A549 (cell line): ENCODE results near the gene PCDH8. TPM values are rescaled to one million over a fixed set of nuclear protein-coding genes. Genes with fewer than 3 reads are reported as not detected.

Experiments
- ATAC-seq, 2 experiments: fragments of 200-7000 bp in 1 of 2; fragments of >200 bp in 1 of 2; cut with Nextera tagmentation in 1 of 2; cut with Tn5 transposase in 1 of 2; 3 replicates each; pipeline versions ENCODE4 v1.8.0 to v1.9.1; 2018 to 2020; ENCODE audit warnings: mild to moderate bottlenecking in 1 of 2, moderate library complexity in 1 of 2
- CTCF ChIA-PET: fragments of 300-600 bp; sonication (Branson Sonifier 250); formaldehyde crosslinking; extraction: SDS; loops from one replicate; lab custom pipeline; 2021; ENCODE audit warnings: antibody characterized with exemption, inconsistent platforms; lab: Yijun Ruan, JAX
- POLR2A ChIA-PET: fragments of 350-600 bp; formaldehyde crosslinking; extraction: SDS; loops from one replicate; lab custom pipeline; 2021; ENCODE audit warnings: antibody characterized with exemption, inconsistent platforms; lab: Yijun Ruan, JAX
- DNase-seq, 2 experiments: peaks; one replicate each; pipeline versions ENCODE4 v3.0.0 to v3.0.0-alpha.2; 2011 to 2016; ENCODE audit warnings: low read depth in 1 of 2, low spot score in 1 of 2
- FAIRE-seq: peaks from 2 replicates; lab custom pipeline; 2011; peaks lifted over from hg19 to GRCh38; lab: Jason Lieb, UNC
- H3K27ac ChIP-seq, 2 experiments: fragments of >200 bp; sonication (Bioruptor Twin); formaldehyde crosslinking; 3 replicates each; pipeline ENCODE4 v1.5.1; 2016 to 2017
- H3K4me1 ChIP-seq: fragments of >200 bp; sonication (Bioruptor Twin); formaldehyde crosslinking; 3 replicates; pipeline ENCODE4 v1.6.1; 2016
- H3K4me2 ChIP-seq: fragments of >200 bp; sonication (Bioruptor Twin); formaldehyde crosslinking; 3 replicates; pipeline ENCODE4 v1.6.1; 2016
- H3K4me3 ChIP-seq: fragments of >200 bp; sonication (Bioruptor Twin); formaldehyde crosslinking; 3 replicates; pipeline ENCODE4 v1.5.1; 2016
- H3K9me3 ChIP-seq: fragments of >200 bp; sonication (Bioruptor Twin); formaldehyde crosslinking; 3 replicates; pipeline ENCODE4 v1.6.1; 2016
- FOSB ChIP-seq: fragments of 250-450 bp; sonication (Bioruptor Pico); IDR thresholded peaks from 2 replicates; pipeline ENCODE4 v1.5.0; 2020; ENCODE audit warnings: mild to moderate bottlenecking, moderate library complexity
- FOXS1 ChIP-seq: fragments of 250-450 bp; sonication (Bioruptor Pico); IDR thresholded peaks from 2 replicates; pipeline ENCODE4 v1.5.0; 2020; ENCODE audit warnings: mild to moderate bottlenecking, moderate library complexity
- HDAC2 ChIP-seq: fragments of 200-600 bp; sonication (generic); IDR thresholded peaks from 2 replicates; pipeline ENCODE4 v1.6.1; 2016
- HOXB5 ChIP-seq: fragments of 250-450 bp; sonication (Bioruptor Pico); IDR thresholded peaks from 2 replicates; pipeline ENCODE4 v1.5.0; 2020; ENCODE audit warnings: mild to moderate bottlenecking, moderate library complexity
- MAZ ChIP-seq: fragments of 150-350 bp; IDR thresholded peaks from 2 replicates; pipeline ENCODE4 v1.6.1; 2014; ENCODE audit warnings: antibody characterized with exemption, low read depth, low read length, borderline replicate concordance
- NPAS2 ChIP-seq: fragments of 250-450 bp; sonication (Bioruptor Pico); IDR thresholded peaks from 2 replicates; pipeline ENCODE4 v1.8.0; 2022; ENCODE audit warnings: mild to moderate bottlenecking, moderate library complexity, borderline replicate concordance
- NR3C1 ChIP-seq: fragments of >200 bp; sonication (Bioruptor Twin); formaldehyde crosslinking; IDR thresholded peaks from 3 replicates; pipeline ENCODE4 v1.6.1; 2017
- PHF8 ChIP-seq: fragments of 200-600 bp; sonication (generic); IDR thresholded peaks from 2 replicates; pipeline ENCODE4 v1.6.1; 2016; ENCODE audit warnings: low read depth, mild to moderate bottlenecking, antibody characterized with exemption, moderate library complexity, borderline replicate concordance
- RARB ChIP-seq: fragments of 250-450 bp; sonication (Bioruptor Pico); IDR thresholded peaks from 2 replicates; pipeline ENCODE4 v1.8.0; 2021; ENCODE audit warnings: mild to moderate bottlenecking, moderate library complexity
- RNF2 ChIP-seq: fragments of 200-600 bp; sonication (generic); IDR thresholded peaks from 2 replicates; pipeline ENCODE4 v1.6.1; 2016; ENCODE audit warnings: low read depth, mild to moderate bottlenecking, antibody characterized with exemption, moderate library complexity, borderline replicate concordance
- WGBS: methylation state at CpG from one replicate; pipeline ENCODE4 v1.1.6; 2017; ENCODE audit errors: missing lambda C conversion rate; 5-methylcytosine and 5-hydroxymethylcytosine counted together
- polyA plus RNA-seq, 4 experiments: library from polyadenylated mRNA; depleted of rRNA in 3 of 4; stranded (reverse); fragments of >200 nt; fragmentation: RNase III in 1 of 4; extraction: RNeasy Plus Mini Kit Qiagen cat#74134 plus additional on column Dnase treatment in 1 of 4; gene quantifications; 2 replicates in 3 of 4; 3 replicates in 1 of 4; pipeline ENCODE4 v1.2.3, GENCODE V29; 2011 to 2017
- TF ChIP-seq, protein P1 (sequence below): fragments of >200 bp; sonication (Bioruptor Twin); formaldehyde crosslinking; IDR thresholded peaks from 3 replicates; pipeline ENCODE4 v1.5.1; 2016
- TF ChIP-seq, protein P2 (sequence below): fragments of 200-600 bp; sonication (generic); IDR thresholded peaks from 2 replicates; pipeline ENCODE4 v1.6.1; 2016; ENCODE audit warnings: antibody characterized with exemption, mild to moderate bottlenecking, moderate library complexity
- TF ChIP-seq, protein P3 (sequence below): fragments of >200 bp; sonication (Bioruptor Twin); formaldehyde crosslinking; IDR thresholded peaks from 2 replicates; pipeline ENCODE4 v1.6.1; 2016
- TF ChIP-seq, protein P4 (sequence below): IDR thresholded peaks from 2 replicates; pipeline ENCODE4 v1.6.1; 2012
- TF ChIP-seq, protein P5 (sequence below): fragments of 250-450 bp; sonication (Bioruptor Pico); IDR thresholded peaks from 2 replicates; pipeline ENCODE4 v1.5.0; 2021; ENCODE audit warnings: mild to moderate bottlenecking, moderate library complexity, borderline replicate concordance
- TF ChIP-seq, protein P6 (sequence below): IDR thresholded peaks from 2 replicates; pipeline ENCODE4 v1.6.1; 2012
- TF ChIP-seq, protein P7 (sequence below): IDR thresholded peaks from 2 replicates; pipeline ENCODE4 v1.6.1; 2012; ENCODE audit warnings: low read depth, borderline replicate concordance

Gene PCDH8
- polyA plus RNA-seq, 2 of the 4 experiments (the other 2 are of a cell fraction): not detected

- ChIA-PET POLR2A (no interaction called here), CTCF (no interaction called here)
- no peak for TF ChIP-seq MAZ
- TF ChIP-seq, protein P1, sequence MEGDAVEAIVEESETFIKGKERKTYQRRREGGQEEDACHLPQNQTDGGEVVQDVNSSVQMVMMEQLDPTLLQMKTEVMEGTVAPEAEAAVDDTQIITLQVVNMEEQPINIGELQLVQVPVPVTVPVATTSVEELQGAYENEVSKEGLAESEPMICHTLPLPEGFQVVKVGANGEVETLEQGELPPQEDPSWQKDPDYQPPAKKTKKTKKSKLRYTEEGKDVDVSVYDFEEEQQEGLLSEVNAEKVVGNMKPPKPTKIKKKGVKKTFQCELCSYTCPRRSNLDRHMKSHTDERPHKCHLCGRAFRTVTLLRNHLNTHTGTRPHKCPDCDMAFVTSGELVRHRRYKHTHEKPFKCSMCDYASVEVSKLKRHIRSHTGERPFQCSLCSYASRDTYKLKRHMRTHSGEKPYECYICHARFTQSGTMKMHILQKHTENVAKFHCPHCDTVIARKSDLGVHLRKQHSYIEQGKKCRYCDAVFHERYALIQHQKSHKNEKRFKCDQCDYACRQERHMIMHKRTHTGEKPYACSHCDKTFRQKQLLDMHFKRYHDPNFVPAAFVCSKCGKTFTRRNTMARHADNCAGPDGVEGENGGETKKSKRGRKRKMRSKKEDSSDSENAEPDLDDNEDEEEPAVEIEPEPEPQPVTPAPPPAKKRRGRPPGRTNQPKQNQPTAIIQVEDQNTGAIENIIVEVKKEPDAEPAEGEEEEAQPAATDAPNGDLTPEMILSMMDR: no peak
- TF ChIP-seq HOXB5 (CRISPR knock-in tag): no peak
- TF ChIP-seq, protein P2, sequence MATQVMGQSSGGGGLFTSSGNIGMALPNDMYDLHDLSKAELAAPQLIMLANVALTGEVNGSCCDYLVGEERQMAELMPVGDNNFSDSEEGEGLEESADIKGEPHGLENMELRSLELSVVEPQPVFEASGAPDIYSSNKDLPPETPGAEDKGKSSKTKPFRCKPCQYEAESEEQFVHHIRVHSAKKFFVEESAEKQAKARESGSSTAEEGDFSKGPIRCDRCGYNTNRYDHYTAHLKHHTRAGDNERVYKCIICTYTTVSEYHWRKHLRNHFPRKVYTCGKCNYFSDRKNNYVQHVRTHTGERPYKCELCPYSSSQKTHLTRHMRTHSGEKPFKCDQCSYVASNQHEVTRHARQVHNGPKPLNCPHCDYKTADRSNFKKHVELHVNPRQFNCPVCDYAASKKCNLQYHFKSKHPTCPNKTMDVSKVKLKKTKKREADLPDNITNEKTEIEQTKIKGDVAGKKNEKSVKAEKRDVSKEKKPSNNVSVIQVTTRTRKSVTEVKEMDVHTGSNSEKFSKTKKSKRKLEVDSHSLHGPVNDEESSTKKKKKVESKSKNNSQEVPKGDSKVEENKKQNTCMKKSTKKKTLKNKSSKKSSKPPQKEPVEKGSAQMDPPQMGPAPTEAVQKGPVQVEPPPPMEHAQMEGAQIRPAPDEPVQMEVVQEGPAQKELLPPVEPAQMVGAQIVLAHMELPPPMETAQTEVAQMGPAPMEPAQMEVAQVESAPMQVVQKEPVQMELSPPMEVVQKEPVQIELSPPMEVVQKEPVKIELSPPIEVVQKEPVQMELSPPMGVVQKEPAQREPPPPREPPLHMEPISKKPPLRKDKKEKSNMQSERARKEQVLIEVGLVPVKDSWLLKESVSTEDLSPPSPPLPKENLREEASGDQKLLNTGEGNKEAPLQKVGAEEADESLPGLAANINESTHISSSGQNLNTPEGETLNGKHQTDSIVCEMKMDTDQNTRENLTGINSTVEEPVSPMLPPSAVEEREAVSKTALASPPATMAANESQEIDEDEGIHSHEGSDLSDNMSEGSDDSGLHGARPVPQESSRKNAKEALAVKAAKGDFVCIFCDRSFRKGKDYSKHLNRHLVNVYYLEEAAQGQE: no peak
- TF ChIP-seq, protein P3, sequence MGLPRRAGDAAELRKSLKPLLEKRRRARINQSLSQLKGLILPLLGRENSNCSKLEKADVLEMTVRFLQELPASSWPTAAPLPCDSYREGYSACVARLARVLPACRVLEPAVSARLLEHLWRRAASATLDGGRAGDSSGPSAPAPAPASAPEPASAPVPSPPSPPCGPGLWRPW: no peak
- no peak for TF ChIP-seq NR3C1
- TF ChIP-seq RARB (CRISPR knock-in tag): no peak
- TF ChIP-seq FOXS1 (CRISPR knock-in tag): no peak
- H3K27ac ChIP-seq: no peak overlapping the region
- ATAC-seq (no peak), FAIRE-seq (no peak), DNase-seq (no peak)
- no peak overlapping the region for H3K4me2 ChIP-seq
- no peaks in the 10 kb centered on the region for H3K9me3 ChIP-seq
- WGBS: 35% methylated on average over 7 of the region's 7 CpGs
- no peaks in the 10 kb centered on the region for H3K4me1 ChIP-seq
- no peak overlapping the region for H3K4me3 ChIP-seq
Measured at GRCh38 chr13:52884429-52885010, 36.1 kb upstream of the PCDH8 start.

DNA sequence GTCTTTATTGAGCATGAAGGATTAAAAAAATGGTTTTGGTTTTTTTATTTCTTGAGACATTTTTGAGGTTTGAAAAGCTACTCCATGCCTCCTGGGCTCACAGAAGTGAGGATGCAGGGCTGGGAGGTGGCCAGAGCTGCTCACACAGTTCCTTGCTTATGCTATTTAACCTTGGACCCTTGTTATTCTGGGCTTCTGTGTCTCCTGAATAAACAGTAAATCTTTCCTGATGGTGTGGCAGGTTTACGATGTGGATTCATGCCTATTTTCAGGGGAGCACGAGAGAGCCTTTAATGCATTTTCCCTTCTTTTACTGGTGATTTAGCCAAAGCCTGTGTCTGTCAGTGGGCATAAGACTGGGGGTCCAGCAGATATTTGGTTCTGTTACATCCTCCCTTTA lies 34.3 kb upstream of the PCDH8 start:
- POLR2A ChIA-PET: no interaction called here
- FAIRE-seq: no peak
- CTCF ChIA-PET: no interaction called here
- 38% methylated on average over 1 of the region's 2 CpGs for WGBS
- Histone ChIP-seq H3K4me2 (no peak overlapping the region), H3K27ac (no peak overlapping the region), H3K4me1 (no peaks in the 10 kb centered on the region), H3K9me3 (no peaks in the 10 kb centered on the region), H3K4me3 (no peak overlapping the region)
- ATAC-seq: no peak
- TF ChIP-seq NPAS2 (CRISPR knock-in tag): no peak
- TF ChIP-seq, protein P4, sequence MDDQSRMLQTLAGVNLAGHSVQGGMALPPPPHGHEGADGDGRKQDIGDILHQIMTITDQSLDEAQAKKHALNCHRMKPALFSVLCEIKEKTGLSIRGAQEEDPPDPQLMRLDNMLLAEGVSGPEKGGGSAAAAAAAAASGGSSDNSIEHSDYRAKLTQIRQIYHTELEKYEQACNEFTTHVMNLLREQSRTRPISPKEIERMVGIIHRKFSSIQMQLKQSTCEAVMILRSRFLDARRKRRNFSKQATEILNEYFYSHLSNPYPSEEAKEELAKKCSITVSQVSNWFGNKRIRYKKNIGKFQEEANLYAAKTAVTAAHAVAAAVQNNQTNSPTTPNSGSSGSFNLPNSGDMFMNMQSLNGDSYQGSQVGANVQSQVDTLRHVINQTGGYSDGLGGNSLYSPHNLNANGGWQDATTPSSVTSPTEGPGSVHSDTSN: no peak
- no peak for TF ChIP-seq RNF2
- TF ChIP-seq PHF8: no peak
- no peak for TF ChIP-seq HDAC2
- TF ChIP-seq, protein P5, sequence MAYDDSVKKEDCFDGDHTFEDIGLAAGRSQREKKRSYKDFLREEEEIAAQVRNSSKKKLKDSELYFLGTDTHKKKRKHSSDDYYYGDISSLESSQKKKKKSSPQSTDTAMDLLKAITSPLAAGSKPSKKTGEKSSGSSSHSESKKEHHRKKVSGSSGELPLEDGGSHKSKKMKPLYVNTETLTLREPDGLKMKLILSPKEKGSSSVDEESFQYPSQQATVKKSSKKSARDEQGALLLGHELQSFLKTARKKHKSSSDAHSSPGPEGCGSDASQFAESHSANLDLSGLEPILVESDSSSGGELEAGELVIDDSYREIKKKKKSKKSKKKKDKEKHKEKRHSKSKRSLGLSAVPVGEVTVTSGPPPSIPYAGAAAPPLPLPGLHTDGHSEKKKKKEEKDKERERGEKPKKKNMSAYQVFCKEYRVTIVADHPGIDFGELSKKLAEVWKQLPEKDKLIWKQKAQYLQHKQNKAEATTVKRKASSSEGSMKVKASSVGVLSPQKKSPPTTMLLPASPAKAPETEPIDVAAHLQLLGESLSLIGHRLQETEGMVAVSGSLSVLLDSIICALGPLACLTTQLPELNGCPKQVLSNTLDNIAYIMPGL (CRISPR knock-in tag): no peak
- TF ChIP-seq, protein P6, sequence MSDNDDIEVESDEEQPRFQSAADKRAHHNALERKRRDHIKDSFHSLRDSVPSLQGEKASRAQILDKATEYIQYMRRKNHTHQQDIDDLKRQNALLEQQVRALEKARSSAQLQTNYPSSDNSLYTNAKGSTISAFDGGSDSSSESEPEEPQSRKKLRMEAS: no peak
- TF ChIP-seq FOSB (CRISPR knock-in tag): no peak
- no peak for TF ChIP-seq MAZ
- TF ChIP-seq, protein P7, sequence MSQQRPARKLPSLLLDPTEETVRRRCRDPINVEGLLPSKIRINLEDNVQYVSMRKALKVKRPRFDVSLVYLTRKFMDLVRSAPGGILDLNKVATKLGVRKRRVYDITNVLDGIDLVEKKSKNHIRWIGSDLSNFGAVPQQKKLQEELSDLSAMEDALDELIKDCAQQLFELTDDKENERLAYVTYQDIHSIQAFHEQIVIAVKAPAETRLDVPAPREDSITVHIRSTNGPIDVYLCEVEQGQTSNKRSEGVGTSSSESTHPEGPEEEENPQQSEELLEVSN: no peak
- DNase-seq: no peak
